ENCODE data around the gene PCOLCE2. TPM values are rescaled to one million over a fixed set of nuclear protein-coding genes. Genes with fewer than 3 reads are reported as not detected.
"Not testable (repeated sequence)": the region's sequence is repeated elsewhere in the genome, so short reads cannot be mapped to it uniquely, and the experiment has no call there.

Gene PCOLCE2
- total and polyA plus RNA-seq, 2 donors from 2014 or later, result 1.9 to 59.0 TPM

GRCh38 chr3:142875583-142876207 lies 13.2 kb downstream of the PCOLCE2 start:
- Histone ChIP-seq H3K4me1 (ENCODE audit: control insufficient read depth in 2 of 3, insufficient read depth in 2 of 3, low read depth in 1 of 3, low read length in 3 of 3) (no peaks in the 10 kb centered on the region), H3K36me3 (ENCODE audit: control insufficient read depth in 2 of 3, insufficient read depth in 3 of 3, low read length in 3 of 3) (no peaks in the 10 kb centered on the region), H3K4me3 (ENCODE audit: low read length in 3 of 3) (no peak overlapping the region), H3K9ac (ENCODE audit: low read length in 3 of 3) (no peak overlapping the region), H3K9me3 (ENCODE audit: control insufficient read depth in 2 of 3, insufficient read depth in 1 of 3, low read length in 3 of 3) (no peaks in the 10 kb centered on the region), H3K27ac (ENCODE audit: low read depth in 2 of 2, low read length in 2 of 2) (no peak overlapping the region), H3K27me3 (ENCODE audit: control insufficient read depth, insufficient read depth, low read length) (no peaks in the 10 kb centered on the region)
- intact Hi-C loops (cut with DNase I), result no loop called here
- TF ChIP-seq, protein P1, sequence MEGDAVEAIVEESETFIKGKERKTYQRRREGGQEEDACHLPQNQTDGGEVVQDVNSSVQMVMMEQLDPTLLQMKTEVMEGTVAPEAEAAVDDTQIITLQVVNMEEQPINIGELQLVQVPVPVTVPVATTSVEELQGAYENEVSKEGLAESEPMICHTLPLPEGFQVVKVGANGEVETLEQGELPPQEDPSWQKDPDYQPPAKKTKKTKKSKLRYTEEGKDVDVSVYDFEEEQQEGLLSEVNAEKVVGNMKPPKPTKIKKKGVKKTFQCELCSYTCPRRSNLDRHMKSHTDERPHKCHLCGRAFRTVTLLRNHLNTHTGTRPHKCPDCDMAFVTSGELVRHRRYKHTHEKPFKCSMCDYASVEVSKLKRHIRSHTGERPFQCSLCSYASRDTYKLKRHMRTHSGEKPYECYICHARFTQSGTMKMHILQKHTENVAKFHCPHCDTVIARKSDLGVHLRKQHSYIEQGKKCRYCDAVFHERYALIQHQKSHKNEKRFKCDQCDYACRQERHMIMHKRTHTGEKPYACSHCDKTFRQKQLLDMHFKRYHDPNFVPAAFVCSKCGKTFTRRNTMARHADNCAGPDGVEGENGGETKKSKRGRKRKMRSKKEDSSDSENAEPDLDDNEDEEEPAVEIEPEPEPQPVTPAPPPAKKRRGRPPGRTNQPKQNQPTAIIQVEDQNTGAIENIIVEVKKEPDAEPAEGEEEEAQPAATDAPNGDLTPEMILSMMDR (IDR thresholded peaks at IDR 0.05; ENCODE audit: borderline replicate concordance, extremely low read depth, insufficient read depth), result no peak
- no peak for DNase-seq
- no peak for FAIRE-seq

- Histone ChIP-seq H3K9ac (ENCODE audit: low read length in 3 of 3) (no peak overlapping the region), H3K36me3 (ENCODE audit: control insufficient read depth in 2 of 3, insufficient read depth in 3 of 3, low read length in 3 of 3) (no peaks in the 10 kb centered on the region), H3K27me3 (ENCODE audit: control insufficient read depth, insufficient read depth, low read length) (no peaks in the 10 kb centered on the region), H3K27ac (ENCODE audit: low read depth in 2 of 2, low read length in 2 of 2) (no peak overlapping the region), H3K4me3 (ENCODE audit: low read length in 3 of 3) (no peak overlapping the region), H3K9me3 (ENCODE audit: control insufficient read depth in 2 of 3, insufficient read depth in 1 of 3, low read length in 3 of 3) (no peaks in the 10 kb centered on the region), H3K4me1 (ENCODE audit: control insufficient read depth in 2 of 3, insufficient read depth in 2 of 3, low read depth in 1 of 3, low read length in 3 of 3) (no peaks in the 10 kb centered on the region)
- intact Hi-C loops (cut with DNase I), result no loop called here
- TF ChIP-seq, protein P1 (IDR thresholded peaks at IDR 0.05; ENCODE audit: borderline replicate concordance, extremely low read depth, insufficient read depth), result no peak
- FAIRE-seq, result no peak
- no peak for DNase-seq
Measured at GRCh38 chr3:142875099-142875498, 13.8 kb downstream of the PCOLCE2 start.

DNA sequence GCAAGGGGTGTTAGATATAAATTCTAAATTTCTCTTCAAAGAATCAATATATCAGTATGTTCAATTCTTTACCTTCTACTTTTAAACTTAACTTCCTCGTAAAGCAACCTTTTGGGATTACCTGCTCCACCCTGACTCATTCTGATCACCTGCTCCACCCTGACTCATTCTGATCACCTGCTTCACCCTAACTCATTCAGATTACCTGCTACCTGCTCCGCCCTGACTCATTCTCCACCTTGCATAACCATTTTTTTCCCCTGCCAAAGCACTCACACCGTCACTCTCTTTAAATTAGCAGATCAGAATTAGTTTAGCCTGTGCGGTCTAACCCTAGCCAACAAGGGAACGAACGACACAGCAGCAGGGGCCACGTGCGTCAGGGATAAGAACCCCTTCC lies 20.5 kb downstream of the PCOLCE2 start:
- H3K4me1 ChIP-seq (ENCODE audit: control insufficient read depth in 2 of 3, insufficient read depth in 2 of 3, low read depth in 1 of 3, low read length in 3 of 3); H3K4me3 ChIP-seq (ENCODE audit: low read length in 3 of 3); DNase-seq; H3K9me3 ChIP-seq (ENCODE audit: control insufficient read depth in 2 of 3, insufficient read depth in 1 of 3, low read length in 3 of 3); H3K9ac ChIP-seq (ENCODE audit: low read length in 3 of 3); FAIRE-seq; H3K36me3 ChIP-seq (ENCODE audit: control insufficient read depth in 2 of 3, insufficient read depth in 3 of 3, low read length in 3 of 3); H3K27ac ChIP-seq (ENCODE audit: low read depth in 2 of 2, low read length in 2 of 2); H3K27me3 ChIP-seq (ENCODE audit: control insufficient read depth, insufficient read depth, low read length); intact Hi-C loops (cut with DNase I): not testable (repeated sequence)

- intact Hi-C loops (cut with DNase I), result no loop called here
- Histone ChIP-seq H3K27ac (ENCODE audit: low read depth in 2 of 2, low read length in 2 of 2) (no peak overlapping the region), H3K9ac (ENCODE audit: low read length in 3 of 3) (no peak overlapping the region), H3K4me1 (ENCODE audit: control insufficient read depth in 2 of 3, insufficient read depth in 2 of 3, low read depth in 1 of 3, low read length in 3 of 3) (no peaks in the 10 kb centered on the region), H3K9me3 (ENCODE audit: control insufficient read depth in 2 of 3, insufficient read depth in 1 of 3, low read length in 3 of 3) (no peaks in the 10 kb centered on the region), H3K27me3 (ENCODE audit: control insufficient read depth, insufficient read depth, low read length) (no peaks in the 10 kb centered on the region), H3K36me3 (ENCODE audit: control insufficient read depth in 2 of 3, insufficient read depth in 3 of 3, low read length in 3 of 3) (no peaks in the 10 kb centered on the region), H3K4me3 (ENCODE audit: low read length in 3 of 3) (no peak overlapping the region)
- TF ChIP-seq, protein P1 (IDR thresholded peaks at IDR 0.05; ENCODE audit: borderline replicate concordance, extremely low read depth, insufficient read depth), result no peak
- no peak for FAIRE-seq
- DNase-seq, result peak in 4 of 5 donors; percentile 60 to 69 (median 64)
Measured at GRCh38 chr3:142866841-142867631, 21.8 kb downstream of the PCOLCE2 start.

All from kidney (tissue), 14 donors.